Osteoblast (primary cell): Measurements from ENCODE around the gene NFX1. TPM values are rescaled to one million over a fixed set of nuclear protein-coding genes. Genes with fewer than 3 reads are reported as not detected.
"Not testable (repeated sequence)": the region's sequence is repeated elsewhere in the genome, so short reads cannot be mapped to it uniquely, and the experiment has no call there.

ENCODE experiments used
- DNase-seq: peaks from one replicate; pipeline ENCODE4 v3.0.0; 2011; ENCODE audit warnings: low spot score, mixed read lengths; ENCODE audit not compliant: insufficient read length; ENCODE audit errors: missing footprints
- H2AFZ ChIP-seq: 2 replicates; pipeline ENCODE4 v1.6.0; 2011; ENCODE audit warnings: mild to moderate bottlenecking, low read length
- H3K27ac ChIP-seq: 2 replicates; pipeline ENCODE4 v1.5.1; 2011; ENCODE audit warnings: mild to moderate bottlenecking, low read depth, low read length, moderate library complexity
- H3K27me3 ChIP-seq: 2 replicates; pipeline ENCODE4 v1.6.0; 2012; ENCODE audit warnings: mild to moderate bottlenecking, control low read depth, inconsistent platforms, low read length, moderate library complexity; ENCODE audit not compliant: insufficient read depth
- H3K36me3 ChIP-seq: 2 replicates; pipeline ENCODE4 v1.5.1; 2011; ENCODE audit warnings: mild to moderate bottlenecking, low read length, control low read depth, moderate library complexity; ENCODE audit not compliant: insufficient read depth
- H3K4me1 ChIP-seq: 2 replicates; pipeline ENCODE4 v1.5.1; 2011; ENCODE audit warnings: mild to moderate bottlenecking, low read length, control low read depth, moderate library complexity; ENCODE audit not compliant: insufficient read depth
- H3K4me2 ChIP-seq: 2 replicates; pipeline ENCODE4 v1.6.0; 2011; ENCODE audit warnings: mild to moderate bottlenecking, low read length; ENCODE audit not compliant: insufficient read depth
- H3K4me3 ChIP-seq: fragments of 200-600 bp; sonication (generic); 3 replicates; pipeline ENCODE4 v1.5.1; 2012; ENCODE audit warnings: mild to moderate bottlenecking, low read length, inconsistent platforms; ENCODE audit not compliant: insufficient read depth
- H3K79me2 ChIP-seq: 2 replicates; pipeline ENCODE4 v1.6.0; 2012; ENCODE audit warnings: mild to moderate bottlenecking, low read length, control low read depth, inconsistent platforms; ENCODE audit not compliant: insufficient read depth
- H3K9me3 ChIP-seq: 2 replicates; pipeline ENCODE4 v1.5.1; 2011; ENCODE audit warnings: low read depth, low read length, control low read depth
- H4K20me1 ChIP-seq: 2 replicates; pipeline ENCODE4 v1.6.0; 2012; ENCODE audit warnings: mild to moderate bottlenecking, low read length, control low read depth; ENCODE audit not compliant: insufficient read depth
- total RNA-seq: library from RNA; depleted of rRNA; stranded (reverse); fragments of >200 nt; gene quantifications from 2 replicates; pipeline ENCODE4 v1.2.3, GENCODE V29; 2012
- TF ChIP-seq, protein P1 (sequence below): IDR thresholded peaks from 2 replicates; pipeline ENCODE4 v1.5.1; 2011; ENCODE audit warnings: mild to moderate bottlenecking, low read depth, low read length, moderate library complexity; ENCODE audit errors: extremely low read depth

NFX1 gene
- total RNA-seq, 1 donor, result 34.0 TPM

DNA sequence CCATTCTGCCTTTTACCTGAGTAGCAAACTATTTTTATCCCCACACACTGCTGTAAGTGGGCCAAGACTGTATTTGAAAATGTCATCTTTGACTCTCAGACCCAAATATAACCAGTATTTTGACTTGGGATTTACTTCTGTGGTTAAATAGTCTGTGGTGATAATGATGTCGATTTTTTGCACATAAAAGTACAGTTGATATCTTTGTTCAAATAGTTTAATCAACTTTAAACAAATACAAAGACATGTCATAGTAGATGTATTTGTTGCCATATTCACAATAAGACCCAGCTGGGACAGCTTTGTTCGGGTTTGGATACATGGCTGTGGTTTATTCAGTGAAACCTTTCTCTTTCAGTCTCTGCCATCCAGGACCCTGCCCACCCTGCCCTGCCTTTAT lies 20.4 kb downstream of the NFX1 start:
- H3K79me2 ChIP-seq, result peaks cover 17% of the 10 kb centered on the region
- no peak overlapping the region for H3K4me3 ChIP-seq
- no peak overlapping the region for H2AFZ ChIP-seq
- H4K20me1 ChIP-seq, result no peaks in the 10 kb centered on the region
- no peak overlapping the region for H3K4me2 ChIP-seq
- H3K27ac ChIP-seq, result no peak overlapping the region
- TF ChIP-seq, protein P1, sequence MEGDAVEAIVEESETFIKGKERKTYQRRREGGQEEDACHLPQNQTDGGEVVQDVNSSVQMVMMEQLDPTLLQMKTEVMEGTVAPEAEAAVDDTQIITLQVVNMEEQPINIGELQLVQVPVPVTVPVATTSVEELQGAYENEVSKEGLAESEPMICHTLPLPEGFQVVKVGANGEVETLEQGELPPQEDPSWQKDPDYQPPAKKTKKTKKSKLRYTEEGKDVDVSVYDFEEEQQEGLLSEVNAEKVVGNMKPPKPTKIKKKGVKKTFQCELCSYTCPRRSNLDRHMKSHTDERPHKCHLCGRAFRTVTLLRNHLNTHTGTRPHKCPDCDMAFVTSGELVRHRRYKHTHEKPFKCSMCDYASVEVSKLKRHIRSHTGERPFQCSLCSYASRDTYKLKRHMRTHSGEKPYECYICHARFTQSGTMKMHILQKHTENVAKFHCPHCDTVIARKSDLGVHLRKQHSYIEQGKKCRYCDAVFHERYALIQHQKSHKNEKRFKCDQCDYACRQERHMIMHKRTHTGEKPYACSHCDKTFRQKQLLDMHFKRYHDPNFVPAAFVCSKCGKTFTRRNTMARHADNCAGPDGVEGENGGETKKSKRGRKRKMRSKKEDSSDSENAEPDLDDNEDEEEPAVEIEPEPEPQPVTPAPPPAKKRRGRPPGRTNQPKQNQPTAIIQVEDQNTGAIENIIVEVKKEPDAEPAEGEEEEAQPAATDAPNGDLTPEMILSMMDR, result no peak
- H3K9me3 ChIP-seq, result no peaks in the 10 kb centered on the region
- no peaks in the 10 kb centered on the region for H3K27me3 ChIP-seq
- H3K4me1 ChIP-seq, result peaks cover 4% of the 10 kb centered on the region
- no peak for DNase-seq
- peaks cover 94% of the 10 kb centered on the region for H3K36me3 ChIP-seq

DNA sequence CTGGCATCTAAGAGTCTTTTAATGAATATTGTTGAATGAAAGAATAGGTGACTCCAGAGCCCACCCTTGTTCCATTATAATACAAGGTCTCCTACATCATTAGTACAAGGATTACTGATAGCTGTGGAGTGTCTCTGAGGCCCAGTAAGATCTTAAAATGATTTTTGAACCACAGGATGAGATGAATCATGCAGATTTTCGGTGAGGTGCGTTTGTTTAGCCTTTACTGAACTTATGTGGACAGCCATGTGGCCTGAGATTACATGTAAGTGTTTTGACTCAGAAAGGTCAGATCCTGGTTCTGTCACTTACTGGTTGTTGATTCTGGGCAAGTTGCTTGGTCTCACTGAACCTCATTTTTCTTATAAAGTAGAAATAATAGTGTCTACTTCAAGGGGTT lies 21.6 kb downstream of the NFX1 start:
- no peak overlapping the region for H3K4me3 ChIP-seq
- peaks cover 93% of the 10 kb centered on the region for H3K36me3 ChIP-seq
- H4K20me1 ChIP-seq, result no peaks in the 10 kb centered on the region
- peaks cover 4% of the 10 kb centered on the region for H3K4me1 ChIP-seq
- peaks cover 9% of the 10 kb centered on the region for H3K79me2 ChIP-seq
- TF ChIP-seq, protein P1, result no peak
- DNase-seq, result no peak
- no peaks in the 10 kb centered on the region for H3K27me3 ChIP-seq
- no peak overlapping the region for H2AFZ ChIP-seq
- H3K27ac ChIP-seq, result no peak overlapping the region
- H3K4me2 ChIP-seq, result no peak overlapping the region
- no peaks in the 10 kb centered on the region for H3K9me3 ChIP-seq

DNA sequence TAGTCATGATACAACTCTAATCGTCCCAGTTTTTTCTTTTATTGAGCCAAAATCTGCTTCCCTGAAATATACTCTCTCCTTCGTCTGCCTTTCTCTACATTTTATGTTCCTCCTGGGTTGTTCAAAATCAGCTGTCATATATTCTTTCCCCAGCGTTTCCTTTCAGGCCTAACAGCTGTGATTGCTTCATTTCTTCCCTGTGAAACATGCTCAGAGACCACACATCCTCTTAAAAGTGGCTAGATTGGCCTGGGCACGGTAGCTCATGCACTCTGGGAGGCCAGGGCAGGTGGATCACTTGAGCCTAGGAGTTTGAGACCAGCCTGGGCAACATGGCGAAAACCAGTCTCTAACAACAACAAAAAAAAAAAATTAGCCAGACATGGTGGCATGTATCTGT lies 25.1 kb downstream of the NFX1 start:
- Histone ChIP-seq H3K79me2 (peaks cover 2% of the 10 kb centered on the region), H4K20me1 (no peaks in the 10 kb centered on the region), H3K36me3 (peaks cover 82% of the 10 kb centered on the region), H3K4me2 (no peak overlapping the region), H3K27me3 (no peaks in the 10 kb centered on the region), H2AFZ (no peak overlapping the region), H3K9me3 (no peaks in the 10 kb centered on the region), H3K4me3 (no peak overlapping the region), H3K27ac (no peak overlapping the region), H3K4me1 (peaks cover 14% of the 10 kb centered on the region)
- TF ChIP-seq, protein P1, result no peak
- DNase-seq, result no peak

DNA sequence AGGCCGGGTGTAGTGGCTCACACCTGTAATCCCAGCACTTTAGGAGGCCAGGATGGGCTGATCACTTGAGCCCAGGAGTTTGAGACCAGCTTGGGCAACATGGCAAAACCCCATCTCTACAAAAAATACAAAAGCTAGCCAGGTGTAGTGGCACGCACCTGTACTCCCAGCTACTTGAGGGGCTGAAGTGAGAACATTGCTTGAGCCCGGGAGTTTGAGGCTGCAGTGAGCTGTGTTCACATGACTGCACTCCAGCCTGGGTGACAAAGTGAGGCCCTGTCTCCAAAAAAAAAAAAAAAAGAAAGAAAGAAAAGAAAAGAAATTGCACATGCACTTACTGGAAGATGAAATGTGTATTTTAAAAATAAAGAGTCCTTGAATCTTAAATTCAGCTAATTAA lies 26.8 kb downstream of the NFX1 start:
- not testable (repeated sequence) for H2AFZ ChIP-seq, H3K27me3 ChIP-seq, H4K20me1 ChIP-seq, H3K9me3 ChIP-seq, H3K4me3 ChIP-seq, H3K79me2 ChIP-seq, H3K27ac ChIP-seq, H3K4me2 ChIP-seq, DNase-seq
- H3K36me3 ChIP-seq, result peaks cover 73% of the 10 kb centered on the region
- peaks cover 27% of the 10 kb centered on the region for H3K4me1 ChIP-seq
